K562 (cell line): Measurements from ENCODE around the gene CAMK2A. TPM values are rescaled to one million over a fixed set of nuclear protein-coding genes. Genes with fewer than 3 reads are reported as not detected.

Experiments
- C11orf30 ChIP-seq: fragments of 450-650 bp; IDR thresholded peaks from 2 replicates; pipeline ENCODE4 v1.6.1; 2016; ENCODE audit warnings: low read depth, mild to moderate bottlenecking
- CUX1 ChIP-seq: fragments of 200-800 bp; sonication (Bioruptor generic); IDR thresholded peaks from 2 replicates; pipeline ENCODE4 v1.6.1; 2016; ENCODE audit warnings: missing genetic modification characterization, missing compliant biosample characterization
- E2F8 ChIP-seq: fragments of 450-650 bp; IDR thresholded peaks from 2 replicates; pipeline ENCODE4 v1.7.1; 2018; ENCODE audit warnings: mild to moderate bottlenecking, low read depth; ENCODE audit not compliant: partially characterized antibody
- ETV5 ChIP-seq: sonication (generic); formaldehyde crosslinking; IDR thresholded peaks from 2 replicates; pipeline ENCODE4 v1.4.0; 2020; ENCODE audit warnings: low read depth, mild to moderate bottlenecking, missing genetic modification reagents
- EZH2 ChIP-seq: IDR thresholded peaks from 2 replicates; pipeline ENCODE4 v1.6.1; 2012; ENCODE audit warnings: low read depth, mild to moderate bottlenecking, inconsistent platforms, low read length, borderline replicate concordance
- GATAD2A ChIP-seq: fragments of 450-650 bp; IDR thresholded peaks from 2 replicates; pipeline ENCODE4 v1.6.1; 2017
- THAP12 ChIP-seq: fragments of 250-450 bp; sonication (Bioruptor Pico); IDR thresholded peaks from 2 replicates; pipeline ENCODE4 v1.9.0; 2021; ENCODE audit warnings: mild to moderate bottlenecking, inconsistent platforms
- ZNF263 ChIP-seq: sonication (generic); formaldehyde crosslinking; IDR thresholded peaks from 2 replicates; pipeline ENCODE4 v1.8.0; 2022; ENCODE audit warnings: mild to moderate bottlenecking, missing genetic modification reagents, borderline replicate concordance
- ZNF408 ChIP-seq: fragments of 250-450 bp; sonication (Bioruptor Pico); IDR thresholded peaks from 2 replicates; pipeline ENCODE4 v1.4.0; 2020; ENCODE audit warnings: low read depth, mild to moderate bottlenecking, moderate library complexity
- polyA plus RNA-seq, 8 experiments: library from polyadenylated mRNA; depleted of rRNA in 4 of 8; stranded (reverse) in 5 of 8; unstranded in 3 of 8; fragments of >200 nt; fragmentation: Nextera tagmentation in 2 of 8; fragmentation: Illumina TruSeq in 1 of 8; extraction: Ambion mirVana in 2 of 8; extraction: Trizol in 1 of 8; gene quantifications; 2 replicates each; pipeline versions ENCODE4 v1.2.1 to v1.2.3, GENCODE V29; 2011 to 2014; ENCODE audit warnings: inconsistent platforms in 1 of 8, missing spikeins in 1 of 8
- total RNA-seq, 7 experiments: library from RNA; depleted of rRNA in 6 of 7; stranded (reverse); fragments of >200 nt in 6 of 7; fragmentation: Illumina TruSeq in 2 of 7; extraction: Trizol in 2 of 7; gene quantifications; 2 replicates each; pipeline versions ENCODE4 v1.2.1 to v1.2.3, GENCODE V29; 2011 to 2021; ENCODE audit warnings: low replicate concordance in 1 of 7

Gene CAMK2A
- total and polyA plus RNA-seq, 9 of the 15 experiments (the other 6 are each of a cell fraction or from before 2014, with no cell fraction given): 0.01 to 0.18 (median 0.04) TPM; not detected in 6

GRCh38 chr5:150300496-150301169 is 11.1 kb upstream of the CAMK2A start (continued):
- TF ChIP-seq CUX1: no peak
- TF ChIP-seq THAP12: no peak
- TF ChIP-seq ZNF263 (CRISPR knock-in tag): no peak
- no peak for TF ChIP-seq ZNF408 (CRISPR knock-in tag)
- TF ChIP-seq GATAD2A: no peak
- no peak for TF ChIP-seq E2F8
- no peak for TF ChIP-seq EZH2
- TF ChIP-seq C11orf30: no peak
- no peak for TF ChIP-seq ETV5 (CRISPR knock-in tag)
